Ramos (cell line): ENCODE measurements around the gene LRSAM1.

ENCODE experiments used
- in situ Hi-C: fragments of 300-500 bp; cut with MboI; formaldehyde crosslinking; loops from one replicate; pipeline ENCODE4 v1.14.3; 2022; ENCODE audit warnings: low sequenced_read_pairs; ENCODE audit not compliant: unreplicated experiment

LRSAM1 gene

GRCh38 chr9:127423934-127424675 lies 27.2 kb upstream of the LRSAM1 start, which contains the start of gene ZNF79:
Gene ZNF79, plus strand, starts transcription at chr9:127424382. Its CDS starts 406 bp downstream, at chr9:127424788.
- in situ Hi-C loops = no loop called here

- in situ Hi-C loops = no loop called here
Observed at GRCh38 chr9:127424676-127424999, 26.7 kb upstream of the LRSAM1 start.

GRCh38 chr9:127426756-127427155 lies 24.6 kb upstream of the LRSAM1 start:
- in situ Hi-C loops = no loop called here

- in situ Hi-C loops = no loop called here
Observed at GRCh38 chr9:127428348-127428747, 23.0 kb upstream of the LRSAM1 start.

- in situ Hi-C loops = no loop called here
Observed at GRCh38 chr9:127430415-127430814, 20.9 kb upstream of the LRSAM1 start.

- in situ Hi-C loops = no loop called here
Observed at GRCh38 chr9:127437497-127438264, 13.6 kb upstream of the LRSAM1 start.

GRCh38 chr9:127438394-127438793 lies 12.9 kb upstream of the LRSAM1 start:
- in situ Hi-C loops = no loop called here

GRCh38 chr9:127444283-127444920 lies 6.9 kb upstream of the LRSAM1 start:
- in situ Hi-C loops = no loop called here

GRCh38 chr9:127444921-127445850 lies 6.1 kb upstream of the LRSAM1 start:
- in situ Hi-C loops = no loop called here

GRCh38 chr9:127445851-127446712 lies 5.2 kb upstream of the LRSAM1 start:
- in situ Hi-C loops = no loop called here

- in situ Hi-C loops = no loop called here
Observed at GRCh38 chr9:127446713-127447415, 4.4 kb upstream of the LRSAM1 start.

GRCh38 chr9:127447416-127448111 lies 3.7 kb upstream of the LRSAM1 start:
- in situ Hi-C loops = no loop called here

- in situ Hi-C loops = no loop called here
Observed at GRCh38 chr9:127448112-127448805, 3.1 kb upstream of the LRSAM1 start.

GRCh38 chr9:127449332-127449966 lies 1.9 kb upstream of the LRSAM1 start:
- in situ Hi-C loops = no loop called here

- in situ Hi-C loops = no loop called here
Observed at GRCh38 chr9:127450243-127450760, 1.0 kb upstream of the LRSAM1 start.

GRCh38 chr9:127451608-127451857 lies 223 bp downstream of the LRSAM1 start:
- in situ Hi-C loops = no loop called here
